HepG2 (cell line): ENCODE data around the gene VRK1. TPM values are rescaled to one million over a fixed set of nuclear protein-coding genes. Genes with fewer than 3 reads are reported as not detected.

Source experiments
- DMAP1 ChIP-seq: IDR thresholded peaks from 2 replicates; pipeline ENCODE4 v1.6.1; 2016
- EP300 ChIP-seq, 3 experiments: sonication (generic) in 1 of 3; formaldehyde crosslinking in 1 of 3; IDR thresholded peaks; 2 replicates each; pipeline versions ENCODE4 v1.5.1 to v1.6.1; 2011 to 2020; ENCODE audit warnings: low read depth in 2 of 3, low read length in 2 of 3, borderline replicate concordance in 1 of 3, improper control_type of control experiment in 1 of 3, mild to moderate bottlenecking in 1 of 3, missing genetic modification reagents in 1 of 3, moderate library complexity in 1 of 3
- FOXK1 ChIP-seq: sonication (generic); formaldehyde crosslinking; IDR thresholded peaks from 2 replicates; pipeline ENCODE4 v1.4.0; 2020; ENCODE audit warnings: low read depth, missing genetic modification reagents, borderline replicate concordance
- FOXP1 ChIP-seq, 2 experiments: fragments of 450-650 bp in 1 of 2; IDR thresholded peaks; 2 replicates each; pipeline ENCODE4 v1.6.1; 2017 to 2018; ENCODE audit warnings: antibody characterized with exemption in 1 of 2
- GABPB1 ChIP-seq: IDR thresholded peaks from 2 replicates; pipeline ENCODE4 v1.6.1; 2016; ENCODE audit warnings: mild to moderate bottlenecking, missing genetic modification reagents, moderate library complexity, missing compliant biosample characterization
- IKZF4 ChIP-seq: sonication (generic); formaldehyde crosslinking; IDR thresholded peaks from 2 replicates; pipeline ENCODE4 v1.5.1; 2020; ENCODE audit warnings: borderline replicate concordance, mild to moderate bottlenecking, low read depth, missing genetic modification reagents; ENCODE audit errors: not compliant biosample characterization
- MAFK ChIP-seq, 2 experiments: IDR thresholded peaks in 1 of 2; conservative IDR thresholded peaks in 1 of 2; 2 replicates each; pipeline ENCODE4 v1.6.1; 2011; ENCODE audit warnings: improper control_type of control experiment in 2 of 2, low read length in 2 of 2
- PAF1 ChIP-seq: IDR thresholded peaks from 2 replicates; pipeline ENCODE4 v1.6.1; 2016; ENCODE audit warnings: missing genetic modification reagents, missing compliant biosample characterization
- SKIL ChIP-seq: sonication (generic); formaldehyde crosslinking; IDR thresholded peaks from 2 replicates; pipeline ENCODE4 v1.8.0; 2022; ENCODE audit warnings: missing genetic modification reagents, mild to moderate bottlenecking, moderate library complexity, borderline replicate concordance
- ZBTB2 ChIP-seq: sonication (generic); formaldehyde crosslinking; IDR thresholded peaks from 2 replicates; pipeline ENCODE4 v1.8.0; 2022; ENCODE audit warnings: low read depth, missing genetic modification reagents
- ZBTB44 ChIP-seq: sonication (generic); formaldehyde crosslinking; IDR thresholded peaks from 2 replicates; pipeline ENCODE4 v1.4.0; 2020; ENCODE audit warnings: missing genetic modification reagents
- ZFP1 ChIP-seq: IDR thresholded peaks from 2 replicates; pipeline ENCODE4 v1.6.1; 2016
- ZNF292 ChIP-seq: sonication (generic); formaldehyde crosslinking; IDR thresholded peaks from 2 replicates; pipeline ENCODE4 v1.8.1; 2022; ENCODE audit warnings: mild to moderate bottlenecking, low read depth, missing genetic modification reagents, borderline replicate concordance
- ZNF446 ChIP-seq: sonication (generic); formaldehyde crosslinking; IDR thresholded peaks from 2 replicates; pipeline ENCODE4 v1.5.0; 2020; ENCODE audit warnings: mild to moderate bottlenecking, missing genetic modification reagents
- ZNF512B ChIP-seq: sonication (generic); formaldehyde crosslinking; IDR thresholded peaks from 2 replicates; pipeline ENCODE4 v1.5.1; 2020; ENCODE audit warnings: missing genetic modification reagents, mild to moderate bottlenecking, borderline replicate concordance
- ZNF883 ChIP-seq: sonication (generic); formaldehyde crosslinking; IDR thresholded peaks from 2 replicates; pipeline ENCODE4 v1.5.1; 2020; ENCODE audit warnings: mild to moderate bottlenecking, missing genetic modification reagents; ENCODE audit errors: not compliant biosample characterization
- polyA plus RNA-seq, 8 experiments: library from polyadenylated mRNA; depleted of rRNA in 3 of 8; stranded (reverse) in 7 of 8; unstranded in 1 of 8; fragments of >200 nt; fragmentation: Illumina TruSeq in 4 of 8; extraction: Trizol in 4 of 8; gene quantifications; 2 replicates each; pipeline versions ENCODE4 v1.2.1 to v1.2.3, GENCODE V29; 2011 to 2016; ENCODE audit warnings: low read depth in 4 of 8, missing spikeins in 1 of 8, mixed read lengths in 1 of 8; ENCODE audit not compliant: insufficient read depth in 1 of 8
- total RNA-seq, 5 experiments: library from RNA; depleted of rRNA; stranded (reverse); fragments of >200 nt; fragmentation: Illumina TruSeq; extraction: Trizol; gene quantifications; 2 replicates each; pipeline ENCODE4 v1.2.3, GENCODE V29; 2016; ENCODE audit warnings: low read depth in 1 of 5

Gene VRK1
- total and polyA plus RNA-seq, 2 of the 13 experiments (the other 11 are each of a cell fraction or from before 2014, with no cell fraction given), result 7.9 to 51.3 TPM

GRCh38 chr14:96806836-96807235, 9.7 kb downstream of the VRK1 start (continued):
- no peak for TF ChIP-seq ZNF512B (CRISPR knock-in tag)
- TF ChIP-seq ZNF883, result no peak
- no peak for TF ChIP-seq MAFK (conservative IDR thresholded peaks at IDR 0.05 in 1 of 2, IDR thresholded peaks at IDR 0.05 in 1 of 2; ENCODE audit: low read length in 2 of 2)
- TF ChIP-seq FOXP1 (IDR thresholded peaks at IDR 0.05), result no peak
- peak; percentile 34; the same call in 1 of the 2 replicates for TF ChIP-seq FOXP1 (CRISPR knock-in tag; IDR thresholded peaks at IDR 0.05)
- no peak for TF ChIP-seq ZBTB2 (CRISPR knock-in tag)
- peak; percentile 48; the same call in 1 of the 2 replicates for TF ChIP-seq GABPB1 (CRISPR knock-in tag)
- TF ChIP-seq ZNF446, result no peak
- 0 out of 2 replicates have a peak, but pooled peaks have one; percentile 27 for TF ChIP-seq ZNF292 (CRISPR knock-in tag)
- TF ChIP-seq FOXK1 (CRISPR knock-in tag), result peak; percentile 69; the same call in 1 of the 2 replicates
- TF ChIP-seq SKIL (CRISPR knock-in tag), result no peak
- TF ChIP-seq PAF1 (CRISPR knock-in tag), result no peak
- no peak for TF ChIP-seq ZBTB44 (CRISPR knock-in tag)
- no peak for TF ChIP-seq DMAP1 (CRISPR knock-in tag)
- TF ChIP-seq IKZF4 (CRISPR knock-in tag), result no peak
- TF ChIP-seq EP300 (IDR thresholded peaks at IDR 0.05; ENCODE audit: low read depth in 2 of 2, low read length in 2 of 2), result peak; percentile 45 to 58; a peak in 1 of 4 replicates
- TF ChIP-seq EP300 (CRISPR knock-in tag; IDR thresholded peaks at IDR 0.05; ENCODE audit: borderline replicate concordance), result peak; percentile 43; the same call in 1 of the 2 replicates
- no peak for TF ChIP-seq ZFP1 (CRISPR knock-in tag)
